Myocyte (in vitro differentiated cells): ENCODE results near the gene EPSTI1. TPM values are rescaled to one million over a fixed set of nuclear protein-coding genes. Genes with fewer than 3 reads are reported as not detected.

Experiments used
- DNase-seq: peaks from one replicate; pipeline ENCODE4 v3.0.0-alpha.2; 2012; ENCODE audit warnings: low read depth
- total RNA-seq: library from RNA; depleted of rRNA; stranded (reverse); fragments of >200 nt; gene quantifications from 2 replicates; pipeline ENCODE4 v1.2.3, GENCODE V29; 2014

Gene EPSTI1
- total RNA-seq, 1 donor from 2014 or later: 5.5 TPM

DNA sequence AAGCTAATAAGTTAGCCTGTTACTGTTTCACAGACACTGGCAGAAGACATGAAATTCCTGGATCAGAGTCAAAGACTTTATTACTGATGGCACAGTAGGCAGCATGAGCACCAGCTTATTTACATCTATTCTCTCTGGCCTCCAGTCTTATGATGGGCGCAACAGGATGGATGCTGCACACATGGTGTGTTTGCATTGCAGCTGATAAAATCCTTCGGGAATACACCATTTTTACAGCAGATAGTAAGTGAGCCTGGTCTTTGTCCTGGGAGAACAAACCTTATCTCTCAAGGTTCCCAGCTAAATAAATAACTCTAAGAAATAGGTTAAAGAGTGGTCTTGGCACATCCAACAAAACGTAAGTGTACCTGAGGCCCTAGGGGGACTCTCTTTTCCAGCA is 16.0 kb downstream of the EPSTI1 start:
- no peak for DNase-seq

- DNase-seq: no peak
Observed at GRCh38 chr13:42973581-42973980, 18.5 kb downstream of the EPSTI1 start.

GRCh38 chr13:42971691-42972347 is 20.2 kb downstream of the EPSTI1 start:
- DNase-seq: no peak

DNA sequence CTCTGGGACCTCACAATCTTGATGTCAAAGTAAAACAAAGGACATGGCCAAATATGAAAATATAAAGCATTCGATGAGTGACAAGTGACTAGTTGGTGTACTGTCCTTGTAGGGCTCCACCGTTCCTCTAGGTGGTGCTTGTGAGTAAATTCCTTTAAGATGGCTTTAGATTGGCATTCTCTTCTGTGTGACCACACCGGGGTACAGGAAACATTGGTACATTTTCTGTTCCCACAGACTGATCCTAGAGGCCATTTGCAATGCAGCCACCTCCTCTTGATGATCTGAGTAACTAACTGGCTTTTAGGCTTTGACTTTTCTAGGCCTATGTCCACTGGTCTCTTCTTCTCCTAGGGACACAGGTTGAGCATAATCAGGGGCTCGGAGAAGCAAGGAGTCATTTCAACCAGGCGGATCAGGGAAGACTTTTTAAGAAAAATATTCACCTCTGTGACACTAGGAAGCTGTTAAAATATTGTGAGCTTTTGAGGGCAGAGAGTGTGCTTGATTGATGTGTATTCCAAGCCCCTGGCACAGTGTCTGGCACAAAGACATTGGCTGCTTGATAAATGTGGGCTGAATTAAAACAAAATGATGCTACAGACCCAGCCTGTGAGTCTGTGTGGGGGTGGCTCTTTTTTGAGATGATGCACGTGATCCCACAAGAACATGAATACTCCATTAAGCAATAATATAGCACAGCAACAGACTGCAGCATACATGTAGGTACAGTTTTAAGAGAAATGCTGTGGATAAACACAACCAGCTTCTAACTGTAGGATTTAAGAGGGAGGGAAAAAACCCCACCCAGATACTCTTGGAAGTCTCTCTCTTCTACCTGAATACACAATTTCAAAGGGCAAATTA is 21.0 kb downstream of the EPSTI1 start:
- peak; percentile 60 for DNase-seq

GRCh38 chr13:42969565-42970172 is 22.4 kb downstream of the EPSTI1 start:
- DNase-seq: peak; percentile 81

DNA sequence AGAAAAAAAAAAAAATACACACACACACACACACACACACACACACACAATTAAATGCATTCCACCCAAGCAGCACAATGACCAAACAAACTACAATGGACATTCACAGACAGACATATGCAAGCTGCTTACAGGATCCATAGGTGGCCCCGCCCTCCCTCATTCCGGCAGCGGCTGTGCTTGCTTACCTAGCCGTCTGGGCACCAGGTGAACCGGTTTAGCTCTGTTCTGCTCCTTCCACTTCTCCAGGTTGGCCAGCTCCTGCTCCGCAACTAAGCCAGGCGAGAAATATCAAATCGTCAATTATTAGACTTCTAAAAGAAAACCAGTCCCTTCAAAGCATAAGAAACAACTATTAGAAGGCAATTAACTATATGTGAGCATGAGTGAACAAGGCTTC is 23.1 kb downstream of the EPSTI1 start:
- no peak for DNase-seq

DNA sequence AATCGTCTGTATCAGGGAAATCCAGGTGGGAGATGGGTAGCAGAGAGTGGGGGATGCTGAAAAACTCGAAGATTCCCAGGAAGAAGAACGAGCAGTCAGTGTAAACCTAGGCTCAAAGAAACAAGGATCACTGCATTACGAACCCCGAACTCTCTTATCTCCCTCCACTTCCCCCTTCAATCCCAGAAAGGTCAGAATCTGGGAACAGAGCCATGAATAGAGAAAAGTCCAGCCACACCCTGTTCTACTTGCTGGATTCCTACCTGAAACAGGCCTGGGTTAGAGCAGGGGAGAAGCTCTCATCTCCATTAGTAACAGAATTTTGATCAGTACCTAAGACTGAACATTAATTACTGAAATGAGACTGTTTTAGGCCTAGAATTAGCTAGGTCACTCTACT is 24.4 kb downstream of the EPSTI1 start:
- DNase-seq: no peak

DNA sequence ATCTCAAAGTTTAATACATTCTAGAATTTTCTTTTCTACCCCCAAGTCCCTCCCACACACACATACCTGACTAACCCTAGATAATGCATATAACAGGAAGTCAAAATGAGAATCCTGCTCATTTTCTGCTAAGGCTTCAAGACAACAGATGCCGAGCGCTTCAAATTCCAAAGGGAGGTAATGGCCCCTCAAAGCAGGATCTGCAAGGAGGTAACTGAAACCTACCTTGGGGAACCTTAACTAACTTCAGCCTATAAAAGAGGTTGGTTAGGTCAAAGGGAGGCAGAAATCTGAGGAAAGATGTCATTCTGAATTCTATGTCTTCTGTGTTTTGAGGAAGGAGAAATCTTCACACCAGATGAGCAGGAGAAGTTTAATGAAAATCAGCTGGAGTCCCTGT is 26.8 kb downstream of the EPSTI1 start:
- DNase-seq: no peak

DNA sequence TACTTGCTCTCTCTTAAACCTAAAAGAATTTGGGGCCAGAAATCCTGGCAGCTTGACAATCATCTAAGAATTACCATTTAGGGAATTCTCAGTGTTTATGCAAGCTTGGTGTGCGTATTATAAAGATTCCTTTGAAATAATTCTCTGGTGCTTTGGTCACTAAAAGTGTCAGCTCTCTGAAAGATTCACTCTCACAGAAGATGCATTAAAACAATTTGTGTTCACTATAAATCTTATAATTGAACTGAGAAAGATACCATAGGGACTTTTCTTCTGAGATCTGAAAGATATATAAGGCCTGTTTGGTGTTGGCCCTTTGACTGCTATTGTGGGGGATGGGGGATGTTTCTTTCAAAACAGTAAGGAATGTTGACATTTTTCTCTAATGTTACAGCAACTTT is 27.3 kb downstream of the EPSTI1 start:
- no peak for DNase-seq

- DNase-seq: no peak
Observed at GRCh38 chr13:42959615-42960014, 32.4 kb downstream of the EPSTI1 start.

DNA sequence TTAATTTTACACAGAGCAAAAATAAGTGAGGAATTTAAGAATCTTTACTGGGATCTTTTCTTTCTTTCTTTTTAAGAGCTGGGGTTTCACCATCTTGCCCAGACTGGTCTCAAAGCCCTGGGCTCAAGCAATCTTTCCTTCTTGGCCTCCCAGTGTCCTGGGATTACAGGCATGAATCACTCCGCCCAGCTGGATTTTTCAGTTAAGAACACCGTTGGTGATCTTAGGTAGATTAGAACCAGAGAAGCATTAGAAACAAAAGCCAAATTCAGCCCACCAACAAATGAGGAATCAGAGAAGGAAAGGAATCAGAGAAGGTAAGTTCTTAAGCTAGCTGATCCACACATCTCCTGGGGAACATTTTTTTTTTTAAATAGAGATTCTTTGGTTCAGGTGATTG is 34.2 kb downstream of the EPSTI1 start:
- no peak for DNase-seq

DNA sequence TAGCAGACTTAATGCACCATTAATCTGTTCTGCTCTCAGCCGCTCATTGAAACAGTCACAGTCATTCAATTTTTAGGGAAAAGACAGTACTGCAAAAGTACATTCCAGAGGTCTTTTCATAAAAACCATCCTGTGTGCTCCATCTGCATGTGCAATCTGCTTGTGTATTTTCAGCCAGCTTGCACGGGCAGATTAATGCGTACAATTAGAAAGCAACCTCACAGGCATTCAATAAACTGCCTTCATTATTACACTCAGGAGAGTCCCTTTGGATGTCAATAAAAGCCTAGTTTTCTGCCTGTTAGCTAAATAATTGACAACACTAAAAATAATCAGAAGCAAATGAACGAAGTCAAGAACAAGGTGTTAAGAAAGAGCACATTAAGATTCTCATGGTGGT is 41.9 kb downstream of the EPSTI1 start:
- no peak for DNase-seq

DNA sequence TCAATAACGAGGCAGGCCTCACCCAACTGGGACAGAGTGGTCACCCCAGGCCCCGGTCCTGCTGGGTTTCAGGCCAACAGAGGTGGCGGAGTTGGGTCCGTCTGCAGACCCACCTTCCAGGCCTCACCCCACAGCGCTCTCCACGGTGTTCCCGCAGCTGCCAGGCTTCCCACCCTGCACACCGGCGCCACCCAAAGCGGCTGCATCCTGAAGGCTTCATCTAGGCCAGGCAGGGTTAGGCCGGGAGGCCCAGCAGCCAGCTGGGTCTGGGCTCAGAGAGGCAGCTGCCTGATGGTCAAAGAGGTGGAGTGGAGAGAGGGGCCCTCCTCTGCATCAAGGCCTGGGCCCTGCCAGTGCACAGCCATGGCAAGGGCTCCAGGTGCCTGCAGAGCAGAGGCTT is 44.1 kb downstream of the EPSTI1 start:
- no peak for DNase-seq

DNA sequence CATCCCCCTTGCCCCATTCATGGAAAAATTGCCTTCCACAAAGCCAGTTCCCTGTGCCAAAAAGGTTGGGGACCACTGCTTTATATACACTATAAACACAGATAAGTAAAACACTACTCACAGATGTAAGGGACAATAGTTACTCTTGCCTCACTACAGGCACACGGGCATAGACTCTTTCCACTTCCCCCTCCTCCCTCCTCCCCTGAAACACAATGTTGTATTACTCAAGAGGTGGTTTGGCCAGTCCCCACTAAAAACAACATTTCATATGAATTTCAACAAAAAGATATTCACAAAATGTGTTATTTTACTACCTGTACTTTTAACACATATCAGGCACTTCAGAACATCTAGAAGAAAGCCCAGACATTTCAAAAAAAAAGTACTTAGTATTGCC is 45.1 kb downstream of the EPSTI1 start:
- DNase-seq: no peak

DNA sequence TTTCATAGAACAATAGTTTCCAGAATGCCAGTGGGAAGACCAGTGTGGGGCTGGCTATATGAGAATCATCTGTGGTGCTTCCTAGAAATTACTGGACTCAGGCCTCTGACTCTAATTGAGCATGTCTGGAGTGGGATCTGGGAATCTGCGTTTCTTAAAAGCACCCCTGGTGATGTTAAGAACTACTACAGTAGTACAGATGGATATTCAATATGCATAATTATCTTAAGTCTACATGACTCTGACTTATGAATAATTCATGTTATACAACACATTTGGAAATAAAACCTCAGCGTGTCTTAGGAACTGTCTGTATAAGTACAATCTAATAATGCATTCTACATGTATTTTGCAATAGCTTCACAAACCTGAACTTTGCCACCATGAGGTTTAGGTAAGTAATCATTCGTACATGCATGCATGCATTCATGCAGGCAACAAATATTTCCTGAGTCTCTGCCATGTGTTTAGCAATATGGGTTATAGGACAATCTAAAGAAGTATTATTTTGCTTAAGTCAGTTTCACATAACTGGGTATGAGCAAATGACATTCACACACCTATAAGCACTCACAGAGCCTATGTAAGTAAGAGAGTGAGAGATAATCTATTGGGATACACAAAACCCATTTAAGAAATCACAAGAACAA is 62.0 kb downstream of the EPSTI1 start:
- DNase-seq: no peak

- DNase-seq: no peak
Observed at GRCh38 chr13:42926555-42926954, 65.5 kb downstream of the EPSTI1 start.

DNA sequence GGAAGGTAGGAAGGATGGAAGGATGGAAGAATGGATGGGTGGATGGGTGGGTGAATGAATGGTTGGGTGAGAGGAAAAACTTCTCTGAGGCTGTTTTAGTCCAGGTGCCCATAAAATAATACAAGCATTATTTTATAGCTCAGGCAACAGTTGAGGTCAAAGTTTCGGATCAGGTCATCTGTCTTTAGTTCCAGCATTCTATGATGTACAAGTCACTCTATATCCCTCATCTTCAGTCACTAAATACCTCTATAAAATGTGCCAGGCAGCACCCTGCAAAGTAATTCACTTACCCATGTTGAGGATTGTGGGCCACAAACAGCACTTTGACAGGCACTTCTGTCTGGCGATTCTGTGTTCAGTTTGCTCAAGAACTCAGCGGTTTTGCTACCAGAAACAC is 66.0 kb downstream of the EPSTI1 start:
- DNase-seq: no peak

DNA sequence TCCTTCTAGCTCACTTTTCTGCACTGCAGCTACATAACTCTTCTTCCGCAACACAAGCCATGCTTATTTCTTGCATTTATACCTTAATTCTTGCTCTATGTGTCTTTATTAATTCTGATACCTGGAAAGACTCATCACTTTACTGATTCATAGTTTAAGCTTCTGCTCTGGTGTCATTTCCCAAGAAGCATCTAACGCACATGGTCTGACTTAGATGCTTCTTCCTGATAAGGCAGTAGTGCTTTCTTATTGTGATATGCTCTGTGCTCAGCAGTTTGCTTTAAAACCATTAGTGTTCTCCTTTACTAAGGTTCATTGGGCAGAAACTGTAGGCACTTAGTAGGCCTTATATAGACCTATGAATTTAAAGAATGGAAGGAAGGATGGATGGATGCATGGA is 66.4 kb downstream of the EPSTI1 start:
- no peak for DNase-seq

GRCh38 chr13:42924344-42924743 is 67.7 kb downstream of the EPSTI1 start:
- DNase-seq: peak; percentile 61

- no peak for DNase-seq
Observed at GRCh38 chr13:42907745-42908144, 84.3 kb downstream of the EPSTI1 start.

DNA sequence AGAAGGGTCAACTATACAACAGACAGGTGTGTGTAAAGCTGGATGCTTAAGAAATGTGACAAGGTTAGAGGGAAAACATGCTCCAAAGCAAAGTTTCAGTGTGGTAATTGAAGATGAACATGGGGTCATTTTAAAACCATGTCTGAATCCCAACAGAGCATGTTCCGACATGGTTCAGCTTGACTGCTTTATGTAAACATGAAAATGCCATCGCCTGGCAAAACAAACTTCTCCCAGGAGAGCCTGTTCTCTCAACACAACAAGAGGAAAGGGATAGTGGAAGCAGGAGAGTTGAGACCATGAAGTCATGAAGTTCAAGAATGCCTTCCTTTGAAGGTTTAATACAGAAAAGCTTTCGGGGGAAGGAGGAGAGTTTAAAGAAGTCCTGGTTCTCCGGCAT is 85.8 kb downstream of the EPSTI1 start:
- no peak for DNase-seq

- no peak for DNase-seq
Observed at GRCh38 chr13:42905579-42905978, 86.5 kb downstream of the EPSTI1 start.
